HTR-8/SVneo (cell line): Measurements from ENCODE around the gene GAS2.
A peak's percentile ranks its signal among the peaks of the same experiment; 100 is the strongest.

Experiments
- DNase-seq: peaks from one replicate; pipeline ENCODE4 v3.0.0; 2011; ENCODE audit warnings: low spot score, mixed read lengths; ENCODE audit not compliant: insufficient read length
- FAIRE-seq: peaks from 2 replicates; lab custom pipeline; 2011; peaks lifted over from hg19 to GRCh38; lab: Jason Lieb, UNC

GAS2 gene

DNA sequence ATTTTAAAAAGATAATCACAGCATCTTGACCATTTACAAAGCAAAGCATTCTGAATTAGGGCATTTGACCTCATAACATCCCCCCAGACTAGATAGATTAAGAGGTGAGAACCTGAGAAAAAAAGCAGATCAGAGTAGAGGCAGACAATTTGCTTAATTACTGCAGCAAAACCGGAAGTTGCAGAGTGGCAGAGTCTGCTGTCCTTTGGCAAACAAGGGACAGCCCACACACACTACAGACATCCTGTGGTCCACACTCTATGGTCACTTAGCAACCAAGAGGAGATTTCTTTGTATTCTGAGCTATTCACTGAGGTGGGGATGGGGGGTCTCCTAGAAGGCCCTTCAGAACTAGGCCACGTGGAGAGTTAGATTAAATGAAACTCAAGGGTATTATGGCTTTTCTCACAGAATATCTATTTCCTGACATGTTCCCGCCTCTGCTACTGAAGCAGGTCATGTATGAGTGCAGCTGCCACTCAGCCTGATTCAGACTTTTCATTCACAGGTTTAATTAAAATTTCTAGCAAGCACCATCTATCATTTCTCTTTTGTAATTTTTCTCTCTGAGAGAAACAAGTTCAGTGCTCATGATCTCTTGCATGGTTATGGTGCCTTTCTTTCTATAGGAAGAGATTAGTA lies 114.7 kb downstream of the GAS2 start:
- no peak for FAIRE-seq

DNA sequence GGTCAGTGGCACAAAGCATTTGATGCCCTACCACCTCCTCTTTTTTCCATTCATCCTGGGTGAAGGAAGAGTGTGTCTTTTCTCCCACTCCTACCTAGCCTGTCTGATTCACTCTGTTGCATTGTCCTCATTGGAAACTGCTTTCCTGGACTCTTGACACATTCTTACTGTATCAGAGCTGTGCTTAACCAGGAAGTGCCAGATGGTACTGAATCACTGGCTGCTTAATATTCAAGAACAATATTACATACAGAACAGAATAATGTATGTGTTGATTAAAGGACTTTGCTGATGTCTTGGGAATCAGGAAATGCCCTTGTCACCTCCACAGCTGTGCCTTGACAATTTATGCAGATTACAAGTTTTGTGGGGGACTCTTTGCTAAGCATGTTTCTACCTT lies 118.8 kb downstream of the GAS2 start:
- no peak for DNase-seq
- no peak for FAIRE-seq

More for the DNA sequence above, 114.7 kb downstream of the GAS2 start:
- DNase-seq: no peak

DNA sequence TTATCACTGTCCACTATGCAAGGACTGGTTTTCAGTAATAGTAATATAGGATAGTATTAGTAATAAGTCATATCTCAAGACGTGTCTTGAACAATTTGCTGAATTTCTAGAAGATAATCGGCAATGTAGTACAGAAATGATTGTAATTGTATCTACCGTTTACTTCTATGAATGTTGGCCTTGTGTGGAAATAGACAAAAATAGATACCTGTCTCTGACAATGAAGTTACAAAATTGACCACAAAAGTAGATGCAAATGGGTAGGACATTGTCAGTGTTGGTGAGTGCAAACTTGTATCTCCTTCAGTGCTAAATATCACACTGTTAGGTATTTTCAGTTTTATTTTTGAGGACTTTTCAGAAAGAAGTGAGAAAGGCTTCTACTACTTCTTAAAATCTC lies 120.1 kb downstream of the GAS2 start:
- FAIRE-seq: no peak
- DNase-seq: no peak

DNA sequence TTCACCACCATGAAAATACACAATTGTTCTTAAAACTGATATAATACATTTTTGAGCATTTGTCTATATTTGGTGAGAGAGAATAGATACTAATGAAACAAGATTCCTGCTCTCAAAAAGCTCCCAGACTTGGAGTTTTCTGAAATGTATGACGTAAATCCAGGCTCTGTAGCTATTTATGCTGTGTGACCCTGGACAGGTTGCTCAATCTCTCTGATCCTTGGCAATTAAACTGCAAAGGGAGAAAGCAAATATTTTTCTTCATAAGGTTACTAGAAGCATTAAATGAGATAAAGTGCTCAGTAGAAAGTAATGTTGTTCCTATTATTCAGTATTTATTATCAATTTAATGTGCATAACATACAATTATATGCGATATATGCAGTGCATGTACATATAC lies 120.6 kb downstream of the GAS2 start:
- no peak for FAIRE-seq
- DNase-seq: no peak

DNA sequence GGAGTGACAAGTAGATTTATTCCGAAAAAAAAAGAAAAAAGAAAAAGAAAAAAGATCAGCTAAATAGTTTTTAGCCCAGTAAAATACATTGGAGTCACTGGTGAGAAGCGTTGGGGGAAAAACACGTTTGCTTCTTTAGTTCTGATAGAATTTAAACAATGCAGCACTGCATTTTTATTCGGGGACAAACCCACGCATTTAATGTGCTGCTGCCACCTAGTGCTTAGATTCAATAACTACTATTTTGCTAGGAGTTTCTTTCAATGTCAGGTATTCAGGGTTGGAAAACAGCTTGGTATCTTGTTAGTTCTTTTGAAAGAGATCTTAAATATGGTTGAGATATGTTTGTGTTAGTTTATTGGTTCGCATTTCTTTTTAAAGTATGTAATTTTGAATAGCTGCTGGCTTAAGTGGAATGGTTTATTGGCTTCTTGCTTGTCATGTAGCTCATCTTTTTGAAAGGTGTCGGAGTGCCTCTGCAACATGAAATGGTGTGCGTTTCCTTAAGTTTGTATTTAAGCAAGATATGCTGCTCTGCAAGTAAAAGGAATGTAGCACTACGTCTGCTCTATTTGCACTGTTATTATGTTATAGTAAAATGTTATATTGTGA lies 121.2 kb downstream of the GAS2 start:
- peak; percentile 31 for FAIRE-seq
- peak; percentile 39 for DNase-seq

DNA sequence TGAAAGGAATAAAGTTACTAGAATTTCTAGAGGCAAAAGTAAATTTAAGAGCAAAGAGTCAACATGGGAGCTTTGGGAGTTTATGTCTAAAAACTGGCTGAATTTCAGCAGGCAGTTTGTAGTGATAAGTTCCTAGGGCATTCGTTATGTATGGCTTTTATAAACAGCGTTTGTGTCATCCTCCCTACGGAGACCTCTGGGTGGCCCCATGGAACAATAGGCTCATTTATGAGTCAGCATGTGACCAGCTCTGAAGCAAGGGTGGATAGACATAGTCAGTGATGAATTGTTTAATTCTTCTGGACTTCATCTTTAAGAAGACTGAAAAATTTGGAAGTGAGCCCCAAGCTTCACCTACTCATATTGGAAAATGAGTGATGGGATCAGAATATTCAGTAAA lies 126.1 kb downstream of the GAS2 start:
- no peak for FAIRE-seq
- no peak for DNase-seq

DNA sequence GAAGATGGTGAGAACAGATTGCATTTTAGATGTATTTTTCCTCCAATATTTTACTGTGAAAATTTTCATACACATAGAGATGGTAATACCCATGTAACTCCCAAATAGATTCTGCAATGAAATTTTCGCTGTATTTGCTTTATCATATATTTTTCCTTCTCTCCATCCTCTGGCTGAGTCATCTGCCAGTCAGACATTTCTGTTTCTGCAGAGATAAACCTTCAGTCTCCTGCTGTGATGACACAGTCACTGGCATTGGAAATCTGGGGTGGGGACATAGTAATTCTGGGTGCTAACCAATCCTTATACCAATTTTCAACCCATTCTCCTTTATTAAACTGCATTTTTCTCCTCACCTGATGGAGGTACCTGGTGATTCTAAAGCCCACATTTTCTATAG lies 129.5 kb downstream of the GAS2 start:
- FAIRE-seq (no peak), DNase-seq (no peak)

DNA sequence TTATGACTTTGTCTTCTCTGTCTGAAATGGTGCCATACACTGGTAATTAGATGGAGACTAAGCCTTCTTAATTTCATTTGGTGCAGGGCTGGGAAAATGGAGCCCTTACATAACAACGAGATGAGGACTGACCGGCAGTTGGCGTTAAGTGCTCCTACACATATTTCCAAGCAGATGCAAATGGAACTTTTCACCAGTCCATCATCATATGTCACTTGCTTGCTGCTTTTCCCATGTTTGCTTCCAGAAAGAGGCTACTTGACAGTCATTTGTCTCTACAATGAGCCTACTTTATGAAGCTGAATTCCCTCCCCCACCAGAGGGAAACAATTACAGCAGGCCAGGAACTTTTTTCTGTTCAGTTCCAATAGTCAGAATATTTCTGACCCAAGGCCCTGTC lies 130.6 kb downstream of the GAS2 start:
- FAIRE-seq (no peak), DNase-seq (no peak)

DNA sequence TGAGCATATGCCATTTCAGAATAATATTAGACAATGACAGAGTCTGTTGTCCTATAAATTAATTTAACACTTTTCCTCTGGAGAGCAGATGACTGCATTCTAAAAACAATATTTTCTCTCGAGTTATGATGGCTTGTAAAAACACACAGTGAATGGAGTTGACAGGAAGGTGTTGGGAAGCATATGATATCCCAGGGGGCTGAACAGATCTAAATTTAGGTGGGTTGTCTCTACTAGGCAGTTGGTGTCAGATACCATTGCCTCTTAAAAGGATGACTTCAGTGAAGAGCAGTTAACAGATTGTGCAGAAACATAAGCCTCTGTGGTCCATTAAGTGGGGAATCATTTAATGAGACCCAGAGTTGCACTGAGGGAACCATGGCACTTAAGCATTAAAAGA lies 132.5 kb downstream of the GAS2 start:
- FAIRE-seq (no peak), DNase-seq (no peak)

DNA sequence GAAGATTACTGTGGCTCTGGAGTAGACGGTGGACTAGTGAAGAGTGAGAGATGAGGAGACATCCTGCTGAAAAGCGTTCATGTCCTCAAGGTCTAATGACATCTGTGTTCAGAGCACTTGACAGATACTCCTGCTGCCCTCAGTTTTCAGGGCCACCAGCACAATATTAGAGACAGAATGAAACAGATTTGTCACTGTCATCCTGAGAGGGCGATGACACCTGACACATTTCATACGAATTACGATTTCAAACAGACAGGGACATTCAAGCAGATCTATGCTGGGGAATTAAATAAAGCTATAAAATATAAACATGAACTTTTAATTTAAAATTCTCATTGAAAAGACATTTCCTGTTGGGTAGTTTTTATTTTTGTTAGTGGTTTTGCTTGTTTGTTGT lies 134.1 kb downstream of the GAS2 start:
- DNase-seq (no peak), FAIRE-seq (no peak)

DNA sequence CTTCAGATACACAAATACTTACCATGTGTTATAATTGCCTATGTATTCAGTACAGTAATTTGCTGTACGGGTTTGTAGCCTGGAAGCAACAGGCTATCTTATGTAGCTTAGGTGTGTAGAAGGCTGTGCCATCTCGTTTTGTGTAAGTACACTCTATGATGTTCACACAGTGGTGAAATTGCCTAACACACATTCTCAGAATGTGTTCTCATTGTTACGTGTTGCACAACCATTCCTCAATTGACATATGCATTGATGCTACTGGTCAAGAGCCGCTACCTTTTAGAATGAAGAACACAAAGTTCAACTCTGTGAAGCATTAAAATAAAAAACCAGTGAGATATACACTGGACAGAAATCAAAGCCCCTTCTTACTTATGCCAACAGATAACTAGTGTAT lies 136.4 kb downstream of the GAS2 start:
- FAIRE-seq: no peak
- no peak for DNase-seq

DNA sequence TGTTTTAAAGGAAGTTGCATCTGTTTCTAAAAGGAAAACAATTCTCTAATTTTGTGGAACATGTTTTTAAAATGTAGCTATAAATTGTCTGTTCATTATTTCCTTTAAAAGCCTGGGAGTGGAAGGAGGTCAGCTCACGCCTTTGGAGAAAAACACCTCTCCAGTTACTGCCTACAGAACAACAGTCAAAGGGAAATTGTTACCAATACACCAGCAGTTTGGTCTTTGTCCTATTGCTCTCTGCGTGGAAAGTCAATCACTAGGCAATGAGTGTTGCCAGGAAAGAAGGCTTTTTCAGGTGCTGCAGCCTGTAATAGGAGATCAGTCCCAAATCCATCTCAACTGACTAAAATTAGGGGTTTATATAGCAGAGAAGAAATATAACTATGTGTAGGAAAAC lies 141.0 kb downstream of the GAS2 start:
- FAIRE-seq: no peak
- DNase-seq: no peak

DNA sequence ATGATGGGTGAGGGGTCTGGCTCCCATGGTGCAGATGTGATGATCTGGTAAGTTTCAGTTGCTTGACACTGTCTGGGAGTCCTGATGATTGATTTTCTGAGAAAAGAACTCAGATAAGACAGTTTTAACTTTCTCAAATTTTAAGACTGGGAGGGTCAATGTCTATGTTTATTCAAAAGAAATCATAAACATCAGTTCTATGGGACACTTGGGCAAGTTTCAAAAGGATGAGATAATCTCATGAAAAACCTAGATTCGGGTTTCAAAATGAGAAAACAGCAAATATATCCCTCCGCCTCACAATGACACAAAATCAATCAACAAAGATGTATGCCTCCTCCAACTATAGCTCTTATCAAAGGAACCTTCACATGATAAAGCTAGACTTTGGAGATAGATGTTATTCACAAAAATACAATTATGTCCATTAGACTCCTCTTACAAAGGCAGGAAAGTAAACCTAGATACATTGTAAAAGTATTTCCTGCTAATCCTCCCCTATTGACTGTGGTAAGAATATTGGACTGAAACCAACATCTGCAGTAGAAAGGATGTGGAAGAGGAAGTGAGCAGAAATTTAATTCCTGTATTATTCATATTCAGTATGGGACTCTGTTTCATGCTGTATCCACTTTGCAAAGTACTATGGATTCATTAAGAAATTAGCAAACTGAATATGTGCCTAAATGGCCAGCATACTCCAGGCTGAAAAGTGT lies 141.6 kb downstream of the GAS2 start:
- FAIRE-seq: no peak
- DNase-seq: no peak

DNA sequence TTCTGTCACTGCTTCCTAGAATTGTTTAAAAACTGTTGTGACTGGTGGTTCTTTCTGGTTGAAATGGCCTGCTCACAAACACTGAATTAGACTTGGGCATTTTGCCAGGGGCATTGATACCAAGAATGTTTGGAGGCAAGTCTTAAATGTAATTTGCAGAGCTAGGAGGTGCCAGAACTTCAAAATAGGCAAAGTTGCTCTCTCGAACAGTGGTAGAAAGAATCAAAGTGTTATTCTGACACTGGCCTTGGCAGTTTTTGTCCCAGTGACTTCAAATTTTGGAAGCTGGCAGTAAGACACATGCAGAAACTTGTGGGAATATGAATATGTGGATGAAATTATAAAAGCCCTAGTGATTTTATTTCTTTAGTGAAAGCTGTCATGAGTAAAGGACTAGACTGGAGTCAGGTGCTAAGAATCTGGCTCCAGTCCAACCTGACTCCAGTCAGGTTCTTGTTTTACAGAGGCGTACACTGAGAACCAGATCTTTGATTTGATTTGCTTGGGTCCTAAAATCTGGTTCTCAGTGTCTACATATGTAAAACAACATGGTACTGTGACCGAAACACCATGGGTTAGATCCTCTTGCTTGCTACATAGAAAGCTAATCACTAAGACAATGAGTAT lies 142.3 kb downstream of the GAS2 start:
- DNase-seq: no peak
- no peak for FAIRE-seq

DNA sequence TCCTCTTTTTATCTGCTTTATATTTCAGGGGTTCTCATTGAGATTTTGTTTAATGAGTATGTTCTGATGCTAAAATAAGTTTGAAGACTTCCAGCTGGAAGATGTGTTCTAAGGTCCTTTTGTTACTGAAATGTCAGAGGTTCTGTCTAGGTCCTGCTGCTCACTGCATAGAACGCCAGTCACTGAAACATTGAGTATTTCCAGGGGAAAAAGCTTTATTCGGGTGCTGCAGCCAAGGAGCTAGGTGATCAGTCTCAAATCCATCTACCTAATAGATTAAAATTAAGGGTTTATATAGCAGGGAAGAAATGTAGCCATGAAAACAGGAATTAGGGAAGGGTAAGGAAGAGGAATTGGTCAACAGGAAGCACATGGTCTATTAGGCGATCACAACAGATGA lies 143.5 kb downstream of the GAS2 start:
- FAIRE-seq: no peak
- no peak for DNase-seq

DNA sequence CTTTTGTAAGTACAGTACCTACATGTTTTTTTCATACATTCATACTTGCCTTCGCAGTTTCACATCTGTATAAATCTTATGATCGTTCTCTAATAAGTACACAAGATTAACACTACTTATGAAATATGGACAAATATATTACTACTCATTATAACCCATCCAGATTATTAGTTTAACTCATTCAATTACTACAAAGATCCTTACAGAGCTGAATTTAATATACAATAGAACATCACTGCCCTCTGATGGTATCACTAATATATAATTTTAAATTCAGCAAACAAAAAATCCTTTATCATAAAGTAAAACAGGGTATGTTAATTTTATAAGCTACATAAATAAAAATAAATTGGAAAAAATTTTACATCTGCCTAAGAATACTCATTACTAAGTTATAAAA lies 155.8 kb downstream of the GAS2 start:
- FAIRE-seq (no peak), DNase-seq (no peak)

DNA sequence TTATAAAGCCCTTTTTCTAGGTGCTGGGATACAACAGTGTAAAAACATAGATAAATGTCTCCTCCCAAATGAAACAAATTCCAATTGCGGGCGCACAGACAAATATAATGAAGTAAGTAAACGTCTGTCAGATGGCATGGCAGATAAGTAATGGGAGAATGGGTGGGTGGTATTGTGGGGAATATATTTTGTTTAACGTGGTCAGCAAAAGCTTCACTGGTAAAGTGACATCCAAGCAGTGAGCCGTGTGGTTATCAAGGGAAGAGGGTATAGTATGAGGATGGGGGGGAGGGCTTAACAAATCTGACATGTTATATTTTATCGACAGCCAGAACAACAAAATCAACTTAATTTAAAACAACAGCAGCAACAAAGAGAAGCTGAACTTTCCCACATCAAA lies 162.0 kb downstream of the GAS2 start:
- FAIRE-seq (no peak), DNase-seq (no peak)

DNA sequence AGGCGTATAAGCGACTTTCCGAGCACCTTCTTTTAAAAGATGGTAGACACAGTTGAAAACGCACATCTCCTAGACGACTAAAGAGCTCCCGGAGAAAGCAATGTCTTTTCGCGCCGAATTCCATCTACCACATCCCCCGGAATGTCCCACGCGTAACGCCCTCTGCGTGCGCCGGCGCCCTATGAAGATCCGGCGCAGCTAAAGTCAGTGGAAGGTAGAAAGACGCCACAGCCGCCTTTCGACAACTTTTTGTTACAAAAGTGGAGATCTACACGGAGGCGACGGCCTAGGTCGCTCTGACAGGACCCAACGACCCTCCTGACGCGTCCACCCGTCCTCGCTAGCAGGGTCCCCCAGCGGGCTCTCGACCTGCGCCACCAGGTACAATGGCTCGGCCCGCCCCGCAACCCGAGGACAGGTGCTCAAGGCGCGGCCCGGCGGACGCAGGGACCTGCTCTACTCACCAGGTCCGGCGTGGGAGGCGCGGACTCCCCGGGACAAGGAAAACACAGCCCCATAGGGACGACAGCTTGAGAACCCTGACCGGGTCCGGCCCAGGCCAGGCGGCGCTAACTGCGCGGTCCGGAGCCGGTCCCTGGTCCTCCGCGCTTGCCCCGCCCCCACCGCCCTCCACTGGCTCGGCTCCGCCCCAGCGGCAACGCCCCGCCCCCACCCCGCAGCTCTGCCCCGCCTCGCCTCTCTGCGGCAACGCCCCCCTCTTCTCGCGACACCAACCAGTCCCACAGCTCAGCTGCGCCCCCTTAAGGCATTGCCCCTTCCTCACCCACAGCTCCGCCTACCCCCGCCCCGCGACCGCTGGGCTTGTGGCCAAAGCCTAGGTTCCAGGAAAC lies 163.0 kb downstream of the GAS2 start, which contains the start of gene SVIP:
Gene SVIP (minus strand): TSS at position 571 of the 851 bp plus-strand sequence. CDS start 53 bp downstream, at position 518.
- peak; percentile 97 for FAIRE-seq
- peak; percentile 82 for DNase-seq

DNA sequence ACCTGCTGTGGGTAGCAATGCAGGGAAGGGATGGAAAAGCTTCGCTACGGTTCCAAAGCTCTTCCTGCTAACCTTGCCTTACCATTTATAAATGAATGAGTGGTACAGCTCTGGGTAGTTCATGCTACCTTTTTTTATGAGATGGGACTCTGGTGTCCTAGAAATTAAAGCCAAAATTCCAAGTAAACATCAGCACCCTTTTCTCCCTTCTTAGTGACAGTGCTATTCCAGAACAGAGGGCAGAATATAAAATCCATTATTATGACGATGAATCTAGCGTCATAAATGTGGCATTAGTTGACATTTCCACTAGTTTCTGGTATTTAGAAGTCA lies 163.6 kb downstream of the GAS2 start:
- FAIRE-seq (no peak), DNase-seq (no peak)

DNA sequence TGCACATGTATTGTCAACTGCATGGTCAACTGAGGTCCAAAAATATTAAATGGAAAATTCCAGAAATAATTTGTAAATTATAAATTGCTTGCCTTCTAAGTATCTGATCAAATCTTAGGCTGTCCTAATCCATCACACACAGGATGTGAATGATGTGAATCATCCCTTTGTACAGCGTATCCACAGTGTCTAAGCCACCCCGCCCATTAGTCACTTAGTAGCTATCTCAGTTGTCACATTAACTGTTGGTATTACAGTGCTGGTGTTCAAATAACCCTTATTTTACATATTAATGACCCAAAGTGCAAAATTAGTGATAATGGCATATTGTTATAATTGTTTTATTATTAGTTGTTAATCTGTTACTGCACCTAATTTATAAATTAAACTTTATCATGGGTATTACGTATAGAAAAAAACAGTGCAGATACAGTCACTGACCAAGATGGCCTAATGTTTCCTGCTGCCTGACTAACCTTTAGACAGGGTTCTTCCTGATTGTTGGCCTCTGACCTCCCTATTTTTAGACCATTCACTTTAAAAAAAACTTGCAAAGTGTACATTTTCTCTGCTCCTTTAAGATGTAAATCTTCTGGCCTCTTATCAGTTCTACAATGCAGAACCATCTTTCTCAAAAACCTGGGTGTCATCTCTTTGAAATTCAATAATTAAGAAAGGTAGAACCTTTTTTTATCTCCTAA lies 166.1 kb downstream of the GAS2 start:
- DNase-seq: no peak
- FAIRE-seq: no peak
